CD4-positive, alpha-beta memory T cell (primary cell): Measurements from ENCODE around the gene KCNIP1. TPM values are rescaled to one million over a fixed set of nuclear protein-coding genes. Genes with fewer than 3 reads are reported as not detected.

ENCODE experiments used
- CTCF ChIA-PET: fragments of 350-600 bp; sonication (Branson Sonifier 250); formaldehyde crosslinking; loops from one replicate; lab custom pipeline; 2021; ENCODE audit warnings: inconsistent platforms; ENCODE audit not compliant: partially characterized antibody; lab: Charles Lee
- POLR2A ChIA-PET: fragments of 350-600 bp; sonication (Branson Sonifier 250); formaldehyde crosslinking; loops from one replicate; lab custom pipeline; 2021; ENCODE audit not compliant: partially characterized antibody; lab: Charles Lee
- DNase-seq, 5 donors: peaks; one replicate each; pipeline versions ENCODE4 v3.0.0 to v3.0.0-alpha.2; 2020 to 2022; ENCODE audit warnings: mixed read lengths in 1 of 5
- H3K27ac ChIP-seq: one replicate; pipeline ENCODE4 v1.7.0; 2013; ENCODE audit warnings: low read depth, low read length
- H3K27me3 ChIP-seq: 2 replicates; pipeline ENCODE4 v1.7.0; 2013; ENCODE audit warnings: mild to moderate bottlenecking, low read length, moderate library complexity; ENCODE audit not compliant: insufficient read depth
- H3K36me3 ChIP-seq: 2 replicates; pipeline ENCODE4 v1.7.0; 2013; ENCODE audit warnings: mild to moderate bottlenecking, low read length, moderate library complexity; ENCODE audit not compliant: insufficient read depth
- H3K4me1 ChIP-seq: 2 replicates; pipeline ENCODE4 v1.7.0; 2013; ENCODE audit warnings: mild to moderate bottlenecking, low read length, moderate library complexity; ENCODE audit not compliant: insufficient read depth
- H3K4me3 ChIP-seq, 2 donors: one replicate each; pipeline ENCODE4 v1.7.0; 2013; ENCODE audit warnings: low read length in 2 of 2, mild to moderate bottlenecking in 1 of 2
- H3K9me3 ChIP-seq, 2 donors: one replicate each; pipeline ENCODE4 v1.7.0; 2013; ENCODE audit warnings: low read length in 2 of 2, control low read depth in 1 of 2; ENCODE audit not compliant: control insufficient read depth in 1 of 2
- H3K27ac Mint-ChIP-seq, 7 donors: one replicate each; pipeline ENCODE4 v1.8.0; 2020 to 2021; ENCODE audit warnings: mixed read lengths in 7 of 7, mild to moderate bottlenecking in 6 of 7, inconsistent platforms in 3 of 7, moderate library complexity in 3 of 7
- H3K27me3 Mint-ChIP-seq, 2 donors: one replicate each; pipeline ENCODE4 v1.8.0; 2020 to 2021; ENCODE audit warnings: mixed read lengths in 2 of 2
- H3K36me3 Mint-ChIP-seq, 2 donors: one replicate each; pipeline ENCODE4 v1.8.0; 2020 to 2021; ENCODE audit warnings: mixed read lengths in 2 of 2, inconsistent platforms in 1 of 2, mild to moderate bottlenecking in 1 of 2
- H3K4me1 Mint-ChIP-seq, 4 donors: one replicate each; pipeline ENCODE4 v1.8.0; 2020 to 2021; ENCODE audit warnings: mixed read lengths in 4 of 4, mild to moderate bottlenecking in 1 of 4
- H3K4me3 Mint-ChIP-seq, 8 donors: one replicate each; pipeline ENCODE4 v1.8.0; 2020 to 2021; ENCODE audit warnings: mixed read lengths in 8 of 8, mild to moderate bottlenecking in 7 of 8, moderate library complexity in 6 of 8, inconsistent platforms in 3 of 8
- H3K9me3 Mint-ChIP-seq, 8 donors: one replicate each; pipeline ENCODE4 v1.8.0; 2020 to 2021; ENCODE audit warnings: mixed read lengths in 8 of 8, mild to moderate bottlenecking in 5 of 8, inconsistent platforms in 3 of 8, moderate library complexity in 1 of 8
- intact Hi-C: fragments of 100-400 bp; cut with micrococcal nuclease; formaldehyde crosslinking; loops from one replicate; pipeline ENCODE4 v1.15.1; 2023
- polyA plus RNA-seq, 2 donors: library from polyadenylated mRNA; unstranded; fragments of 300-500 nt; fragmentation: Illumina TruSeq; gene quantifications; one replicate each; pipeline ENCODE4 v1.2.3, GENCODE V29; 2021
- total RNA-seq, 2 experiments: library from RNA; stranded (reverse); gene quantifications; one replicate each; pipeline ENCODE4 v1.2.3, GENCODE V29; 2021

The KCNIP1 gene
- total and polyA plus RNA-seq, 4 experiments from 2014 or later = not detected

DNA sequence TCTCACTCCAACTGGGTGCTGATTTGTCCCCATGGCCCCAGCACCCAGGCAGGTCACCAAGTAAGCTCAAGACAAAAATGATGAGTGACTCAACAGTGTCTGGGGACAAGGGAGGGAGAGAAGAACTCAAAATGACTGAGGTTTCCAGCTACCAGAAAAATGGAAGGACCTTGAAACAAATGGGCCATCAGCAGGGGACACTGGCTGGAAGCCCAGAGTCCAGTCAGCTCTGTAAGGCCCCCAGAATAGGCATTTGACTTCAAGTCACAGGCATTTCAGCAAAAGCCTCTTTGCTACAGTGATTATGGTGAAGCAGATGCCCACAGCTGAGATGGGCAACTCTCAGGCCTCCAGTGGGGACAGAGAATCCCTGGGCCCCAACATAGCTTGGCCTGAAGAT lies 140.7 kb downstream of the KCNIP1 start:
- no peaks in the 10 kb centered on the region for H3K9me3 Mint-ChIP-seq
- no peak overlapping the region for H3K27ac Mint-ChIP-seq
- Histone ChIP-seq H3K4me3 (no peak overlapping the region), H3K36me3 (no peaks in the 10 kb centered on the region), H3K4me1 (no peaks in the 10 kb centered on the region), H3K27me3 (no peaks in the 10 kb centered on the region), H3K27ac (no peak overlapping the region), H3K9me3 (no peaks in the 10 kb centered on the region)
- CTCF ChIA-PET = interaction anchor here (1.7 to 3.4 kb wide), 2 partner anchors 10 to 12 kb away, joined by 5 to 21 read pairs; no protein-coding TSS in a partner anchor
- no peaks in the 10 kb centered on the region for H3K36me3 Mint-ChIP-seq
- H3K4me3 Mint-ChIP-seq = no peak overlapping the region
- intact Hi-C loops = no loop called here
- POLR2A ChIA-PET = no interaction called here
- no peak for DNase-seq
- H3K4me1 Mint-ChIP-seq = peaks cover 0 to 2% (median 0%) of the 10 kb centered on the region in 4 donors
- peaks cover 22 to 28% of the 10 kb centered on the region in 2 donors for H3K27me3 Mint-ChIP-seq

DNA sequence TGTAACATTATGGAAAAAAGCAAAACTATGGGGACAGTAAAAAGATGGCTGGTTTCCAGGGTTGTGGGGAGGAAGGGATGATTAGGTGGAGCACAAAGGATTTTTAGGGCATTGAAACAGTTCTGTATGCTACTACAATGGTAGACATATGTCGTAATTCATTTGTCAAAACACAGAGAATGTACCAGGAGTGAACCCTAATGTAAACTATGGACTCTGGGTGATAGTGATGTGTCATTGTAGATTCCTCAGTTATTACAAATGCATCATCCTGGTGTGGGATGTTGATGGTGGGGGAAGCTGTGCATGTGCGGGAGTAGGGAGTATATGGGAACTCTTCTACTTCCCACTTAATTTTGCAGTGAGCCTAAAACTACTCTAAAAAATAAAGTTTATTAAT lies 144.7 kb downstream of the KCNIP1 start:
- no peaks in the 10 kb centered on the region for H3K4me1 Mint-ChIP-seq
- no peak overlapping the region for H3K4me3 Mint-ChIP-seq
- no peaks in the 10 kb centered on the region for H3K27me3 ChIP-seq
- H3K36me3 ChIP-seq = no peaks in the 10 kb centered on the region
- H3K27ac ChIP-seq = no peak overlapping the region
- H3K4me3 ChIP-seq = no peak overlapping the region
- no peaks in the 10 kb centered on the region for H3K9me3 ChIP-seq
- H3K27ac Mint-ChIP-seq = no peak overlapping the region
- POLR2A ChIA-PET = no interaction called here
- H3K36me3 Mint-ChIP-seq = no peaks in the 10 kb centered on the region
- no peaks in the 10 kb centered on the region for H3K9me3 Mint-ChIP-seq
- intact Hi-C loops = no loop called here
- H3K4me1 ChIP-seq = no peaks in the 10 kb centered on the region
- CTCF ChIA-PET = interaction anchor here (1.1 to 1.7 kb wide), 2 partner anchors 10 to 15 kb away, joined by 3 to 5 read pairs; no protein-coding TSS in a partner anchor
- peaks cover 15 to 25% of the 10 kb centered on the region in 2 donors for H3K27me3 Mint-ChIP-seq
- no peak for DNase-seq

DNA sequence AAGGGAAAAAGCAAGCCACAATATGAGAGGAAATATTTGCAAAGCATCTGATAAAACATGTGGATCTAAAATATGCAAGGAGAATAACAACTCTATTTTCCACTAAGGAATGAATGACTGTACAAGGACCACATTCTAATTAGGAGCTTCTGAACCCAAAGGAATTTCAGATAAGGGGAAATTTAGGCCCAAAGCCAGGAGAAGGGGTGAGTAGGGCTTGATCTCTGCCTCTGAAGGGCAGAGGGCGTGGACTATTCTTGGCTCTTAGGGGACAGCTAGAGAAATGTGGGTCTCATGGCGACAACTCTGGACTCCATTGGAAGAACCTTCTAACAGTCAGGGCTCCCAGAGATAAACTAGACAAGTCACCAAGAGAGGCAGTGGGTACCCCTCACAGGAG lies 147.0 kb downstream of the KCNIP1 start:
- no peak overlapping the region for H3K4me3 Mint-ChIP-seq
- H3K36me3 Mint-ChIP-seq = no peaks in the 10 kb centered on the region
- no peak overlapping the region for H3K27ac ChIP-seq
- H3K9me3 Mint-ChIP-seq = no peaks in the 10 kb centered on the region
- CTCF ChIA-PET = interaction anchor here (0.9 to 1.5 kb wide), 4 partner anchors 12 to 20 kb away, joined by 3 to 6 read pairs (median 3); no protein-coding TSS in a partner anchor
- no peak overlapping the region for H3K27ac Mint-ChIP-seq
- no peak overlapping the region for H3K4me3 ChIP-seq
- DNase-seq = no peak
- H3K9me3 ChIP-seq = no peaks in the 10 kb centered on the region
- intact Hi-C loops = no loop called here
- no peaks in the 10 kb centered on the region for H3K4me1 Mint-ChIP-seq
- H3K4me1 ChIP-seq = no peaks in the 10 kb centered on the region
- peaks cover 11 to 14% of the 10 kb centered on the region in 2 donors for H3K27me3 Mint-ChIP-seq
- H3K27me3 ChIP-seq = no peaks in the 10 kb centered on the region
- no peaks in the 10 kb centered on the region for H3K36me3 ChIP-seq
- POLR2A ChIA-PET = no interaction called here

DNA sequence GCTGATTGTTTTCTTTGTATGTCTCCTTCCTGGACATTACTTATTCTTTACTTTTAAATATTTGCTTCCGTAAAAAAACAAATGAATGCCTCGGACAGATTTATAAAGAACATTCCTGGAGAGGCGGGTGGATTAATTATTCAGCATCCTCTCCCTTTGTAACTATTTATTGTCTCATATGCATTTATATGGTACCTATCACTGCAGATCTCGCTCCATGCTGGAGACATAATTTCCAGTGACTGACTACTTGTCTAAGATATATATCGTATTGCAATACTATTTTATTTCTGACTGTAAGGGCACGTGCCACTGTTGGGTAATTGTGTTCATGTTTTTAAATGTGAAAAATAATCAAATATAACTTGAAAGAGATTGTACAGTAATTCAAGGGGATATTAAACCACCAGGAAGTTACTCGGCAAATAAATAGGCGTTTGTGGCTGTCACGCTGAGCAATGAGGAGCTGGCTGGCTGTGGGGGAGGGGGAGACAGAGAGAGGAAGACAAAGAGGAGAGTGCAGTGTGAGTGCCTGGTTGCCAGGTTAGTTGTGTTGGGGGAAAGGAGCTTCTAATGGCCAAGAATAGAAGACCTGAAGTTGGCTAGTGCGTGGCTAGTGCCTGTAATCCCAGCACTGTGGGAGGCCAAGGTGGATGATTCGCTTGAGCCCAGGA lies 147.9 kb downstream of the KCNIP1 start:
- Histone ChIP-seq H3K4me3 (no peak overlapping the region), H3K9me3 (no peaks in the 10 kb centered on the region), H3K4me1 (no peaks in the 10 kb centered on the region), H3K27me3 (no peaks in the 10 kb centered on the region), H3K27ac (no peak overlapping the region), H3K36me3 (no peaks in the 10 kb centered on the region)
- POLR2A ChIA-PET = no interaction called here
- no peaks in the 10 kb centered on the region for H3K9me3 Mint-ChIP-seq
- intact Hi-C loops = no loop called here
- DNase-seq = no peak
- CTCF ChIA-PET = interaction anchor here (1.5 kb wide), 1 partner anchor 20 kb away, joined by 3 read pairs; no protein-coding TSS in a partner anchor
- peaks cover 5 to 9% of the 10 kb centered on the region in 2 donors for H3K27me3 Mint-ChIP-seq
- H3K27ac Mint-ChIP-seq = no peak overlapping the region
- no peaks in the 10 kb centered on the region for H3K4me1 Mint-ChIP-seq
- no peaks in the 10 kb centered on the region for H3K36me3 Mint-ChIP-seq
- no peak overlapping the region for H3K4me3 Mint-ChIP-seq

DNA sequence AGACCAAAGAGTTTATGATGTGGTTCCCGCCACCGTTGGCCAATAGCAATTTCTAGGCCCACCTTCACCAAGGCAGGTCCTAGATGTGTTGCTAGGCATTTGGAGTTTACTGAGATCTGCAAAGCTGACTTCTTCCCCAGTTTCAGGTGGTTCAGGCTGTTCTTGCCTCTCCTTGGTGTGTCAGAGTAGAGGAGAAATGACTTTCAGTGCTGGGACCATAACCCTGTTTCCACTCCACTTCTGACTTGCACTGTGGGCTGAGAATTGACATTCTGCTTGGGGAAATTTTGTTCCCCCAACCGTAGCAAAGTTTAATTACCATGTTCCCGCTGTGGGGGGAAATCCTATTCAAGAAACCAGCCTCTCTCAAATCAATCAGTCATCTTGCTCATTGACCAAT lies 151.7 kb downstream of the KCNIP1 start:
- H3K4me3 Mint-ChIP-seq = no peak overlapping the region
- H3K9me3 Mint-ChIP-seq = no peaks in the 10 kb centered on the region
- no peaks in the 10 kb centered on the region for H3K27me3 ChIP-seq
- intact Hi-C loops = no loop called here
- H3K36me3 ChIP-seq = no peaks in the 10 kb centered on the region
- DNase-seq = no peak
- H3K4me1 ChIP-seq = no peaks in the 10 kb centered on the region
- POLR2A ChIA-PET = no interaction called here
- CTCF ChIA-PET = no interaction called here
- H3K27ac Mint-ChIP-seq = no peak overlapping the region
- no peaks in the 10 kb centered on the region for H3K4me1 Mint-ChIP-seq
- peaks cover 2 to 5% of the 10 kb centered on the region in 2 donors for H3K27me3 Mint-ChIP-seq
- H3K4me3 ChIP-seq = no peak overlapping the region
- no peaks in the 10 kb centered on the region for H3K9me3 ChIP-seq
- no peak overlapping the region for H3K27ac ChIP-seq
- no peaks in the 10 kb centered on the region for H3K36me3 Mint-ChIP-seq

DNA sequence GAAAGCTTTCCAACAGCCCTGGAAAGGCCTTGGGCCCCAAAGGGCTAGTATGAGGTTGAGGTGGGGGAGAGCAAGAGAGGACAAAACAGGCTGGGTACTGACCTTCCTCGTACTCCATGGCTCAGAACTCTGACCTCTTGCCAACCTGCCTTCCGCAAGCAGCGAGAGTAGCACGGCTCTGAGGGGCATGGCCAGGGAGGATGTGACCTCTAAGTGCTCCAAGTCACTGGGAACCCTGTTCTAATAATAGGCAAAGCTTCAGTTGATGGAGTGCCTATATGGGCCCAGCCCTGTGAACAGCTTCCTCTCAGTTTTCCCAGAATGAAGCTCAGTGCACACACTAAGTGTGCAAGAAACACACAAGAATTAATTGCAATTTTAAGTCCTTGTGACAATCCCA lies 152.1 kb downstream of the KCNIP1 start:
- H3K36me3 ChIP-seq = no peaks in the 10 kb centered on the region
- DNase-seq = no peak
- Mint-ChIP-seq H3K4me1 (no peaks in the 10 kb centered on the region), H3K27ac (no peak overlapping the region), H3K9me3 (no peaks in the 10 kb centered on the region), H3K27me3 (peaks cover 0 to 5% of the 10 kb centered on the region in 2 donors), H3K4me3 (no peak overlapping the region), H3K36me3 (no peaks in the 10 kb centered on the region)
- H3K4me3 ChIP-seq = no peak overlapping the region
- H3K4me1 ChIP-seq = no peaks in the 10 kb centered on the region
- POLR2A ChIA-PET = no interaction called here
- no peaks in the 10 kb centered on the region for H3K27me3 ChIP-seq
- intact Hi-C loops = no loop called here
- CTCF ChIA-PET = interaction anchor here (1.3 kb wide), 2 partner anchors 17 to 21 kb away, joined by 3 to 4 read pairs; no protein-coding TSS in a partner anchor
- no peak overlapping the region for H3K27ac ChIP-seq
- H3K9me3 ChIP-seq = no peaks in the 10 kb centered on the region

DNA sequence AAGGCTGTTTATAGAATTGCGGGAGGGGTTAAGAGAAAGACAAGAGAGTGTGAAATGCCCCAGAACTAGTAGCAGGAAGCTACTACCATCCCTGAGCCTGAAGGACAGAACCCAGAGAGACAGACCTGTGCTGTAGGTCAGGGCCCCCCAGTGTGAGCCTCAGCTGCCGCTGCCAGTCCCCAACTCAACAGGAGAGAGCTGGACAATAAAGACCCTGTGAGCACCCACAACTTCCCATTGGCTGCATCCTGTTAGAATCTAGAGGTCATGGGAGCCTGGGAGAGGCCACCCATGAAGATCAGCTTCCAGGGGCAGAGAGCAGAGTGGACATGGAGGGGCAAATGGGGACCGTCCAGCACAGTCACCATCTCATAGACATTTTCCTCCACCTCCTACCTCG lies 152.5 kb downstream of the KCNIP1 start:
- Histone ChIP-seq H3K27me3 (no peaks in the 10 kb centered on the region), H3K36me3 (no peaks in the 10 kb centered on the region), H3K9me3 (no peaks in the 10 kb centered on the region), H3K4me1 (no peaks in the 10 kb centered on the region), H3K27ac (no peak overlapping the region), H3K4me3 (no peak overlapping the region)
- peaks cover 0 to 5% of the 10 kb centered on the region in 2 donors for H3K27me3 Mint-ChIP-seq
- no peaks in the 10 kb centered on the region for H3K9me3 Mint-ChIP-seq
- H3K4me3 Mint-ChIP-seq = no peak overlapping the region
- no peak overlapping the region for H3K27ac Mint-ChIP-seq
- no peak for DNase-seq
- H3K4me1 Mint-ChIP-seq = no peaks in the 10 kb centered on the region
- POLR2A ChIA-PET = no interaction called here
- no peaks in the 10 kb centered on the region for H3K36me3 Mint-ChIP-seq
- intact Hi-C loops = no loop called here
- CTCF ChIA-PET = interaction anchor here (1.3 kb wide), 2 partner anchors 18 to 21 kb away, joined by 3 to 4 read pairs; no protein-coding TSS in a partner anchor
